CD4-positive, alpha-beta T cell treated with Interferon gamma for 1 hour (primary cell): ENCODE measurements around the gene CPB2.
A peak's percentile ranks its signal among the peaks of the same experiment; 100 is the strongest.

Experiments used
- DNase-seq: peaks from one replicate; pipeline ENCODE4 v3.0.0-alpha.2; 2020

The CPB2 gene

GRCh38 chr13:46126552-46127357, 21.9 kb upstream of the CPB2 start:
- DNase-seq, result peak; percentile 53

GRCh38 chr13:46126056-46126455, 21.2 kb upstream of the CPB2 start:
- no peak for DNase-seq

GRCh38 chr13:46124967-46125933, 20.4 kb upstream of the CPB2 start:
- no peak for DNase-seq

GRCh38 chr13:46124531-46124966, 19.7 kb upstream of the CPB2 start:
- DNase-seq, result peak; percentile 25

GRCh38 chr13:46122304-46122703, 17.5 kb upstream of the CPB2 start:
- DNase-seq, result no peak

GRCh38 chr13:46121597-46122163, 16.8 kb upstream of the CPB2 start:
- DNase-seq, result no peak

GRCh38 chr13:46121033-46121432, 16.2 kb upstream of the CPB2 start:
- DNase-seq, result no peak

GRCh38 chr13:46119883-46120614, 15.2 kb upstream of the CPB2 start:
- DNase-seq, result no peak

- DNase-seq, result no peak
These were observed 12.0 kb upstream of the CPB2 start for GRCh38 chr13:46116653-46117502.

GRCh38 chr13:46114613-46115012, 9.8 kb upstream of the CPB2 start:
- DNase-seq, result no peak

GRCh38 chr13:46113596-46113995, 8.8 kb upstream of the CPB2 start:
- peak; percentile 16 for DNase-seq

- no peak for DNase-seq
These were observed 6.3 kb upstream of the CPB2 start for GRCh38 chr13:46111151-46111550.

- DNase-seq, result no peak
These were observed 4.6 kb upstream of the CPB2 start for GRCh38 chr13:46109451-46109850.

GRCh38 chr13:46106839-46107371, 2.1 kb upstream of the CPB2 start:
- no peak for DNase-seq

- no peak for DNase-seq
These were observed 1.8 kb downstream of the CPB2 start for GRCh38 chr13:46103037-46103436.

GRCh38 chr13:46102255-46102605, 2.6 kb downstream of the CPB2 start:
- DNase-seq, result no peak

- DNase-seq, result no peak
These were observed 3.2 kb downstream of the CPB2 start for GRCh38 chr13:46101484-46102254.

GRCh38 chr13:46101002-46101401, 3.8 kb downstream of the CPB2 start:
- no peak for DNase-seq

- no peak for DNase-seq
These were observed 4.5 kb downstream of the CPB2 start for GRCh38 chr13:46100191-46100815.

GRCh38 chr13:46097663-46098062, 7.2 kb downstream of the CPB2 start:
- no peak for DNase-seq
